ENCODE measurements around the gene KRTAP5-2.

GRCh38 chr11:1556278-1556902 is 41.7 kb downstream of the KRTAP5-2 start:
- no peak for TF ChIP-seq POLR2A (IDR thresholded peaks at IDR 0.05; ENCODE audit: low read length)
- no peak for TF ChIP-seq GATA1 (IDR thresholded peaks at IDR 0.05; ENCODE audit: low read depth, low read length)
